Measurements from ENCODE around the gene DUT.

The DUT gene

DNA sequence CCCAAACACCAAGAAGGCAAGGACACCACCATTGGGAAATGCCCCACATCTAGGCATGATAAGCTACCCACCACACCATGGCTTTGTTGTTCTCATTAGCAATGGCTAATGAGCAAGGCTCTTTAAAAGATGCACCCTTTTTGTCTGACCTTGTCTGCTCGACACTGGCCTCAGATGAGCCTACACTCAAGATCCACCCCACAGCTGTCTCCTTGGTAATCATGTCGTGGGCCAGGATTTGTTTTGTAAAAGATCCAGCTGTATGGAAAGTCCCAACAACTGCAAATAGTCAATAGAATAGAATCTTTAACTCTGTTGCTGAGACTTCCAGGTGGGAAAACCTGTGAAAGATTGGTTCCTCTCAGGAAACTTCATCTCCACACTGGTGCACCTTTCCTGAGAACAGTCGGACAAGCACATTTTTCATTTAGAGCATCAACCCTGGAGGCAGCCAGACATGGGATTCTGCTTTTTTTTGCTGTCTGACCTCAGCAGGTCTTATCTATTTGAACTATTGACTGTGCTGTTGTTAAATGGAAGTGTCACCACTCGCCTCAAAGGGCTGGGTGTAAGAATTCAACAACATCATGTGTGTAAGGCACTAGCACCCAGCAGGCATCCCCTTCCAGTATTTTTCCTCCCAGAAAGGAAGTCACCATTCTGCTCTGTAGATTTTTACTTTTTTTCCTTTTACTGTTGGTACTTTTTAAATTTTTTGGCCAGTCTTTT, 35.5 kb downstream of the DUT start:
- H3K4me2 ChIP-seq (ENCODE audit: low read length, poor library complexity, severe bottlenecking), result no peak overlapping the region
- no peak overlapping the region for H3K14ac ChIP-seq (ENCODE audit: low read length in 2 of 2)
- no peak overlapping the region for H2AFZ ChIP-seq (ENCODE audit: low read depth, low read length)
- H4K8ac ChIP-seq (ENCODE audit: low read length), result no peak overlapping the region
- H3K9ac ChIP-seq (ENCODE audit: low read length), result no peak overlapping the region
- no peak overlapping the region for H3K23ac ChIP-seq (ENCODE audit: low read length in 2 of 2)
- WGBS, result 95% methylated on average over 2 of the region's 4 CpGs
- H3K9me3 ChIP-seq (ENCODE audit: control insufficient read depth, low read length), result peaks cover 3% of the 10 kb centered on the region
- H4K91ac ChIP-seq (ENCODE audit: low read length), result no peak overlapping the region
- no peaks in the 10 kb centered on the region for H3K36me3 ChIP-seq (ENCODE audit: control insufficient read depth in 1 of 2, insufficient read depth in 2 of 2, low read depth in 1 of 2, low read length in 2 of 2)
- no peak overlapping the region for H2BK120ac ChIP-seq (ENCODE audit: low read depth, low read length)
- H3K4ac ChIP-seq (ENCODE audit: low read depth in 1 of 2, low read length in 2 of 2), result no peak overlapping the region
- H2BK12ac ChIP-seq (ENCODE audit: low read length in 2 of 2), result no peak overlapping the region
- H3K79me1 ChIP-seq (replicated peaks; ENCODE audit: low read length, poor library complexity, severe bottlenecking), result no peaks in the 10 kb centered on the region
- H2BK15ac ChIP-seq (ENCODE audit: low read depth, poor library complexity, severe bottlenecking), result no peak overlapping the region
- no peaks in the 10 kb centered on the region for H3K4me1 ChIP-seq (ENCODE audit: control insufficient read depth, insufficient read depth, low read depth, low read length)
- no peak overlapping the region for H2AK5ac ChIP-seq (ENCODE audit: low read length, severe bottlenecking)
- no peak overlapping the region for H2BK5ac ChIP-seq (ENCODE audit: low read depth, low read length, poor library complexity, severe bottlenecking)
- H3K18ac ChIP-seq (ENCODE audit: low read depth in 1 of 2, low read length in 2 of 2), result no peak overlapping the region
- no peaks in the 10 kb centered on the region for H3K27me3 ChIP-seq (ENCODE audit: control insufficient read depth in 1 of 2, insufficient read depth in 1 of 2, low read length in 2 of 2)
- H3K4me3 ChIP-seq (ENCODE audit: insufficient read depth in 1 of 2, low read depth in 1 of 2, low read length in 2 of 2), result no peak overlapping the region
- no peak overlapping the region for H3K27ac ChIP-seq (ENCODE audit: low read length, poor library complexity, severe bottlenecking)
- no peak for DNase-seq

DNA sequence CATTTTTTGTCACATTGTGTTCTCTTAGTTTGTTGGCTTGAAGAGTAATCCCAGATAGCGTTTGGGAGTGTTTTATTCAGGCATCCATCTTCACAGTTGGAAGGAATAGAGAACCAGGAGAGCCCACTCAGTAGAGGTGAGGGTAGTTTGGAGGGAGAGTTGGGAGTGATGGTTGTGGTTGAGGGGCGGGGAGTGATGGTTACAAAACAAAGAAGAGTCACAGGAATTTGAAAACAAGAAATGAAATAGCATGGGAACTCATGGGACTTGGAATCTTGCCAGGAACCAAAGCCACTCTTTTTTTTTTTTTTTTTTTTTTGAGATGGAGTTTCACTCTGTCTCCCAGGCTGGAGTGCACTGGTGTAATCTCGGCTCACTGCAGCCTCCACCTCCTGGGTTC, 36.3 kb downstream of the DUT start:
- Histone ChIP-seq H2BK12ac (ENCODE audit: low read length in 2 of 2) (no peak overlapping the region), H3K4me3 (ENCODE audit: insufficient read depth in 1 of 2, low read depth in 1 of 2, low read length in 2 of 2) (no peak overlapping the region), H3K27me3 (ENCODE audit: control insufficient read depth in 1 of 2, insufficient read depth in 1 of 2, low read length in 2 of 2) (no peaks in the 10 kb centered on the region), H3K4me2 (ENCODE audit: low read length, poor library complexity, severe bottlenecking) (no peak overlapping the region), H2AFZ (ENCODE audit: low read depth, low read length) (no peak overlapping the region), H2BK5ac (ENCODE audit: low read depth, low read length, poor library complexity, severe bottlenecking) (no peak overlapping the region), H2BK15ac (ENCODE audit: low read depth, poor library complexity, severe bottlenecking) (no peak overlapping the region), H3K4me1 (ENCODE audit: control insufficient read depth, insufficient read depth, low read depth, low read length) (no peaks in the 10 kb centered on the region), H2AK5ac (ENCODE audit: low read length, severe bottlenecking) (no peak overlapping the region), H3K18ac (ENCODE audit: low read depth in 1 of 2, low read length in 2 of 2) (no peak overlapping the region), H3K14ac (ENCODE audit: low read length in 2 of 2) (no peak overlapping the region), H2BK120ac (ENCODE audit: low read depth, low read length) (no peak overlapping the region), H3K79me1 (replicated peaks; ENCODE audit: low read length, poor library complexity, severe bottlenecking) (no peaks in the 10 kb centered on the region), H4K8ac (ENCODE audit: low read length) (no peak overlapping the region), H3K27ac (ENCODE audit: low read length, poor library complexity, severe bottlenecking) (no peak overlapping the region), H3K4ac (ENCODE audit: low read depth in 1 of 2, low read length in 2 of 2) (no peak overlapping the region), H3K9me3 (ENCODE audit: control insufficient read depth, low read length) (no peaks in the 10 kb centered on the region), H3K9ac (ENCODE audit: low read length) (no peak overlapping the region), H3K36me3 (ENCODE audit: control insufficient read depth in 1 of 2, insufficient read depth in 2 of 2, low read depth in 1 of 2, low read length in 2 of 2) (no peaks in the 10 kb centered on the region), H3K23ac (ENCODE audit: low read length in 2 of 2) (no peak overlapping the region), H4K91ac (ENCODE audit: low read length) (no peak overlapping the region)
- no peak for DNase-seq
- WGBS, result 93% methylated on average over 2 of the region's 3 CpGs

DNA sequence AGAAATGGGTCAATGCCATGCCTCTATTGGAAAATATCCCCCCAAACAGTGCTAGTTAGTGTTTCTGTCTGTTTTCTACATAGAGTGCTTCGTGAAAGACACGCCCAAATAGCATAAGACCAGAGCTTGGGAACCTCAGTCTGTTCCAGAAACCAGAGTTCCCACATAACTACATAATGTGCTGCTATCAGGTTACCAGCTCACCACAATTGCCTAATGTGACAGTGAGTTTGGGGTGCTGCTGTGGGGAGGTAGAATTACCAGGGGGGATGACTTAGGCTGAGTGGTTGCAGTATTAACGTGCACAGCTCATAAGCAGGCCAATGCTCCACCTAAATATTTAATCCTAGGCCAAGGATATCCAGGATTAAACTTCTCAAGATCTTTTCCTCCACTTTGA, 39.2 kb downstream of the DUT start:
- Histone ChIP-seq H2AFZ (ENCODE audit: low read depth, low read length) (no peak overlapping the region), H3K14ac (ENCODE audit: low read length in 2 of 2) (no peak overlapping the region), H3K23ac (ENCODE audit: low read length in 2 of 2) (no peak overlapping the region), H3K4me3 (ENCODE audit: insufficient read depth in 1 of 2, low read depth in 1 of 2, low read length in 2 of 2) (no peak overlapping the region), H3K36me3 (ENCODE audit: control insufficient read depth in 1 of 2, insufficient read depth in 2 of 2, low read depth in 1 of 2, low read length in 2 of 2) (no peaks in the 10 kb centered on the region), H2BK12ac (ENCODE audit: low read length in 2 of 2) (no peak overlapping the region), H3K9ac (ENCODE audit: low read length) (no peak overlapping the region), H3K27me3 (ENCODE audit: control insufficient read depth in 1 of 2, insufficient read depth in 1 of 2, low read length in 2 of 2) (no peaks in the 10 kb centered on the region), H3K18ac (ENCODE audit: low read depth in 1 of 2, low read length in 2 of 2) (no peak overlapping the region), H3K4me1 (ENCODE audit: control insufficient read depth, insufficient read depth, low read depth, low read length) (peaks cover 3% of the 10 kb centered on the region), H2BK15ac (ENCODE audit: low read depth, poor library complexity, severe bottlenecking) (no peak overlapping the region), H4K91ac (ENCODE audit: low read length) (no peak overlapping the region), H3K27ac (ENCODE audit: low read length, poor library complexity, severe bottlenecking) (no peak overlapping the region), H4K8ac (ENCODE audit: low read length) (no peak overlapping the region), H3K4ac (ENCODE audit: low read depth in 1 of 2, low read length in 2 of 2) (no peak overlapping the region), H2BK120ac (ENCODE audit: low read depth, low read length) (no peak overlapping the region), H2AK5ac (ENCODE audit: low read length, severe bottlenecking) (no peak overlapping the region), H2BK5ac (ENCODE audit: low read depth, low read length, poor library complexity, severe bottlenecking) (no peak overlapping the region), H3K4me2 (ENCODE audit: low read length, poor library complexity, severe bottlenecking) (no peak overlapping the region), H3K79me1 (replicated peaks; ENCODE audit: low read length, poor library complexity, severe bottlenecking) (no peaks in the 10 kb centered on the region), H3K9me3 (ENCODE audit: control insufficient read depth, low read length) (no peaks in the 10 kb centered on the region)
- WGBS, result 93% methylated on average over 2 of the region's 3 CpGs
- DNase-seq, result no peak

DNA sequence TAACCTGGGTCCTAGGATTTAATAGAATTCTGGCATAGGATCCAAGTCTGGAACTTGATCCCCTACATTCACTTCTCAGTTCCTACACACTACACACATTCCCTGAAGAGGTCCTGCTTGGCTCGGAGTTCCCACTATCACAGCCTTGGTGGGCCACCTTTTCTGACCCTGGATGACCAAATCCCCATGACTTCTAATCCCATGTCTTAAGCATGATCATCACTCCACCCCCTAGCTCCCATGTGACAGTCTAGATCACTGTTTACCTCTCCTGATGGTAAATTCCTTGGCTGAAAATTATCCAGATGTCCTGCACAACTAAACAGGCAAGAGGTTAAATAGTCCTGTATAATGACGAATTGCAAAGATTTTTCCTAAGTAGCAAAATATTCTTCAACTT, 40.3 kb downstream of the DUT start:
- H3K36me3 ChIP-seq (ENCODE audit: control insufficient read depth in 1 of 2, insufficient read depth in 2 of 2, low read depth in 1 of 2, low read length in 2 of 2), result no peaks in the 10 kb centered on the region
- H2AK5ac ChIP-seq (ENCODE audit: low read length, severe bottlenecking), result no peak overlapping the region
- H4K91ac ChIP-seq (ENCODE audit: low read length), result no peak overlapping the region
- H3K18ac ChIP-seq (ENCODE audit: low read depth in 1 of 2, low read length in 2 of 2), result no peak overlapping the region
- no peak for DNase-seq
- H3K9me3 ChIP-seq (ENCODE audit: control insufficient read depth, low read length), result no peaks in the 10 kb centered on the region
- no peak overlapping the region for H3K4me3 ChIP-seq (ENCODE audit: insufficient read depth in 1 of 2, low read depth in 1 of 2, low read length in 2 of 2)
- no peak overlapping the region for H2BK15ac ChIP-seq (ENCODE audit: low read depth, poor library complexity, severe bottlenecking)
- no peak overlapping the region for H3K14ac ChIP-seq (ENCODE audit: low read length in 2 of 2)
- no peak overlapping the region for H3K4ac ChIP-seq (ENCODE audit: low read depth in 1 of 2, low read length in 2 of 2)
- no peak overlapping the region for H3K9ac ChIP-seq (ENCODE audit: low read length)
- H3K27me3 ChIP-seq (ENCODE audit: control insufficient read depth in 1 of 2, insufficient read depth in 1 of 2, low read length in 2 of 2), result no peaks in the 10 kb centered on the region
- 91% methylated on average over 1 of the region's 2 CpGs for WGBS
- no peak overlapping the region for H2BK5ac ChIP-seq (ENCODE audit: low read depth, low read length, poor library complexity, severe bottlenecking)
- H3K23ac ChIP-seq (ENCODE audit: low read length in 2 of 2), result no peak overlapping the region
- no peak overlapping the region for H3K27ac ChIP-seq (ENCODE audit: low read length, poor library complexity, severe bottlenecking)
- no peak overlapping the region for H2BK120ac ChIP-seq (ENCODE audit: low read depth, low read length)
- H4K8ac ChIP-seq (ENCODE audit: low read length), result no peak overlapping the region
- H3K4me1 ChIP-seq (ENCODE audit: control insufficient read depth, insufficient read depth, low read depth, low read length), result peaks cover 3% of the 10 kb centered on the region
- H3K4me2 ChIP-seq (ENCODE audit: low read length, poor library complexity, severe bottlenecking), result no peak overlapping the region
- H2BK12ac ChIP-seq (ENCODE audit: low read length in 2 of 2), result no peak overlapping the region
- H2AFZ ChIP-seq (ENCODE audit: low read depth, low read length), result no peak overlapping the region
- H3K79me1 ChIP-seq (replicated peaks; ENCODE audit: low read length, poor library complexity, severe bottlenecking), result no peaks in the 10 kb centered on the region

Measured in mesenchymal stem cell (in vitro differentiated cells and primary cell).